NCI-H2029 (cell line): ENCODE data around the gene FMO2.

Experiments
- DNase-seq: peaks from one replicate; lab custom pipeline; 2025; lab: John Stamatoyannopoulos, UW

FMO2 gene

GRCh38 chr1:171257607-171258076, 72.5 kb downstream of the FMO2 start:
- DNase-seq = no peak

- DNase-seq = no peak
Measured at GRCh38 chr1:171258429-171258828, 73.3 kb downstream of the FMO2 start.

GRCh38 chr1:171258943-171259342, 73.8 kb downstream of the FMO2 start:
- no peak for DNase-seq
